Measurements from ENCODE around the gene TCEANC2. TPM values are rescaled to one million over a fixed set of nuclear protein-coding genes. Genes with fewer than 3 reads are reported as not detected.

Gene TCEANC2
- total RNA-seq, 1 experiment from 2014 or later = 5.3 TPM

DNA sequence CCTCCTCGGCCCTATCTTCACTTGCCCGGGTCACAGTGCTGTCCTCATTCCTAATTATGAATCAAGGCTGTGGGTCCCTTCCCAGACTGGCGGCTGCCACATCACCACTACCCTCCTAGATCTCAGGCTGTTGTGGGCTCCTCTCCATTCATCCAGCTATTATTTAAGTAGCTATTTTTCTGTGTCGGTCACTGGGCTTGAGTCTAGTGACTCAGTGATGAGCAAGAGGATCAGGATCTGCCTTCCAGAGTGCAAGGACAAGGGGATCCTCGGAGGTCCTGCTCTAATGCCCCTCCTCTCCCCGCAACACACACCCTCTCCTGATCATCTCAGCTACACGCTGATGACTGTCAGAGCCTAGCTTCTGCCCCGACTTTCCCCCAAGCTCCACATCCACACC is 65.3 kb downstream of the TCEANC2 start:
- H3K18ac ChIP-seq (ENCODE audit: insufficient read length, low read depth, low read length) = no peak overlapping the region
- H2BK20ac ChIP-seq (ENCODE audit: low read depth, low read length, poor library complexity, severe bottlenecking) = no peak overlapping the region
- Mint-ChIP-seq H3K9me3 (no peaks in the 10 kb centered on the region), H3K4me1 (peaks cover 8 to 14% of the 10 kb centered on the region in 2 experiments), H3K27me3 (ENCODE audit: low read depth) (peaks cover 19% of the 10 kb centered on the region), H3K36me3 (ENCODE audit: insufficient read depth in 1 of 3, low read depth in 3 of 3) (no peaks in the 10 kb centered on the region), H3K4me3 (no peak overlapping the region), H3K27ac (no peak overlapping the region)
- H3K14ac ChIP-seq (ENCODE audit: insufficient read depth, low read length) = no peak overlapping the region
- H3K23ac ChIP-seq (ENCODE audit: insufficient read length, low read depth, low read length) = no peak overlapping the region
- no peak for TF ChIP-seq CTCF (conservative IDR thresholded peaks at IDR 0.05)
- H2AFZ ChIP-seq (ENCODE audit: low read length) = no peak overlapping the region
- no peaks in the 10 kb centered on the region for H3K23me2 ChIP-seq (ENCODE audit: insufficient read length, low read depth, low read length, poor library complexity, severe bottlenecking)
- H2BK5ac ChIP-seq (ENCODE audit: insufficient read length, low read length) = no peak overlapping the region
- no peaks in the 10 kb centered on the region for H3K9me3 ChIP-seq (ENCODE audit: control insufficient read depth, low read depth, low read length)
- no peak overlapping the region for H2BK12ac ChIP-seq (ENCODE audit: insufficient read length, low read depth, low read length)
- DNase-seq = no peak
- no peak overlapping the region for H3K56ac ChIP-seq (ENCODE audit: insufficient read length, low read depth, low read length)
- no peaks in the 10 kb centered on the region for H3K79me2 ChIP-seq (ENCODE audit: insufficient read depth, low read length)
- H3K4ac ChIP-seq (ENCODE audit: low read depth, low read length) = no peak overlapping the region
- no peak overlapping the region for H3K4me2 ChIP-seq (ENCODE audit: insufficient read depth, insufficient read length, low read length)
- no peak overlapping the region for H3K27ac ChIP-seq (ENCODE audit: insufficient read length, low read depth, low read length)
- H3K79me1 ChIP-seq (ENCODE audit: insufficient read depth, low read depth, low read length, poor library complexity, severe bottlenecking) = no peaks in the 10 kb centered on the region
- no peak overlapping the region for H3T11ph ChIP-seq (ENCODE audit: low read length)
- no peak overlapping the region for H4K91ac ChIP-seq (ENCODE audit: insufficient read length, low read depth, low read length)
- no CpG with 5 or more reads among the region's 8 CpGs for WGBS (ENCODE audit: extremely low coverage, insufficient read length, low lambda C conversion rate)
- no peaks in the 10 kb centered on the region; the same call in 1 of the 2 replicates for H3K27me3 ChIP-seq (ENCODE audit: insufficient read depth, low read length)
- H2BK120ac ChIP-seq (ENCODE audit: low read depth, low read length, poor library complexity, severe bottlenecking) = no peak overlapping the region
- peaks cover 5% of the 10 kb centered on the region for H4K20me1 ChIP-seq (ENCODE audit: control insufficient read depth, insufficient read depth, insufficient read length)
- no peak overlapping the region for H4K5ac ChIP-seq (ENCODE audit: insufficient read length, low read depth, low read length)
- no peaks in the 10 kb centered on the region for H3K4me1 ChIP-seq (ENCODE audit: insufficient read depth, low read length)
- no peak overlapping the region for H3K9ac ChIP-seq (ENCODE audit: extremely low read depth, insufficient read length, low read length)
- H2BK15ac ChIP-seq (ENCODE audit: low read depth, low read length) = no peak overlapping the region
- H4K8ac ChIP-seq (replicated peaks; ENCODE audit: insufficient read length, low read depth, low read length) = no peak overlapping the region
- no peak overlapping the region for H2AK5ac ChIP-seq (ENCODE audit: insufficient read length, low read length)
